ENCODE measurements around the gene CCNB2. TPM values are rescaled to one million over a fixed set of nuclear protein-coding genes. Genes with fewer than 3 reads are reported as not detected.

CCNB2 gene
- total RNA-seq, 1 experiment from 2014 or later: 129 TPM

DNA sequence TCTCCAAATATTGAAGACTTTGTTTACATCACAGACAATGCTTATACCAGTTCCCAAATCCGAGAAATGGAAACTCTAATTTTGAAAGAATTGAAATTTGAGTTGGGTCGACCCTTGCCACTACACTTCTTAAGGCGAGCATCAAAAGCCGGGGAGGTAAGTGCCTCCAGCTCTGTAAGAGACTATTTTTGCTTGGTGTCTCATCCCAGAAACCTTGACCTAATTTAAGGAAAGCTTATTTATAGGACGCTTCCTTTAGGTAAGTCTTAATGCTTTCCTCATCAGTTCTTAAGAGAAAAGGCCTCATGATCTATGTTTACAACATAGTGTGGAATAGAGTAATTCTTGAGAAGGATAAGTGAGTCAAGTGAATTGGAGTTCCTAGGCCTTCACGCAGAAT lies 11.8 kb downstream of the CCNB2 start:
- Histone ChIP-seq H3K36me3 (ENCODE audit: insufficient read depth, low read length, poor library complexity, severe bottlenecking) (peaks cover 90% of the 10 kb centered on the region), H3K4me1 (ENCODE audit: insufficient read depth, low read length, poor library complexity, severe bottlenecking) (no peaks in the 10 kb centered on the region), H3K27ac (ENCODE audit: low read depth, low read length, poor library complexity, severe bottlenecking) (no peak overlapping the region), H3K9me3 (ENCODE audit: low read depth, low read length, poor library complexity, severe bottlenecking) (no peaks in the 10 kb centered on the region), H3K4me3 (ENCODE audit: low read depth, low read length, poor library complexity, severe bottlenecking) (no peak overlapping the region), H3K27me3 (replicated peaks; ENCODE audit: insufficient read depth, low read depth, low read length, poor library complexity) (no peaks in the 10 kb centered on the region)
- no peak for DNase-seq (ENCODE audit: low spot score)
- no TSS peak for BruUV-seq (replicated peaks)
- ChIA-PET CTCF (no interaction called here), POLR2A (ENCODE audit: low non-redundant PET) (no interaction called here)
- intact Hi-C loops (cut with micrococcal nuclease; ENCODE audit: unreplicated experiment): no loop called here
- TF ChIP-seq EZH2 (IDR thresholded peaks at IDR 0.05; ENCODE audit: borderline replicate concordance, low read depth, low read length, poor library complexity, severe bottlenecking): no peak
- TF ChIP-seq, protein P1, sequence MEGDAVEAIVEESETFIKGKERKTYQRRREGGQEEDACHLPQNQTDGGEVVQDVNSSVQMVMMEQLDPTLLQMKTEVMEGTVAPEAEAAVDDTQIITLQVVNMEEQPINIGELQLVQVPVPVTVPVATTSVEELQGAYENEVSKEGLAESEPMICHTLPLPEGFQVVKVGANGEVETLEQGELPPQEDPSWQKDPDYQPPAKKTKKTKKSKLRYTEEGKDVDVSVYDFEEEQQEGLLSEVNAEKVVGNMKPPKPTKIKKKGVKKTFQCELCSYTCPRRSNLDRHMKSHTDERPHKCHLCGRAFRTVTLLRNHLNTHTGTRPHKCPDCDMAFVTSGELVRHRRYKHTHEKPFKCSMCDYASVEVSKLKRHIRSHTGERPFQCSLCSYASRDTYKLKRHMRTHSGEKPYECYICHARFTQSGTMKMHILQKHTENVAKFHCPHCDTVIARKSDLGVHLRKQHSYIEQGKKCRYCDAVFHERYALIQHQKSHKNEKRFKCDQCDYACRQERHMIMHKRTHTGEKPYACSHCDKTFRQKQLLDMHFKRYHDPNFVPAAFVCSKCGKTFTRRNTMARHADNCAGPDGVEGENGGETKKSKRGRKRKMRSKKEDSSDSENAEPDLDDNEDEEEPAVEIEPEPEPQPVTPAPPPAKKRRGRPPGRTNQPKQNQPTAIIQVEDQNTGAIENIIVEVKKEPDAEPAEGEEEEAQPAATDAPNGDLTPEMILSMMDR (conservative IDR thresholded peaks at IDR 0.05; ENCODE audit: low read depth, low read length): no peak

GRCh38 chr15:59119625-59120024 lies 14.7 kb downstream of the CCNB2 start:
- DNase-seq (ENCODE audit: low spot score): no peak
- Histone ChIP-seq H3K4me3 (ENCODE audit: low read depth, low read length, poor library complexity, severe bottlenecking) (no peak overlapping the region), H3K27me3 (replicated peaks; ENCODE audit: insufficient read depth, low read depth, low read length, poor library complexity) (no peaks in the 10 kb centered on the region), H3K27ac (ENCODE audit: low read depth, low read length, poor library complexity, severe bottlenecking) (no peak overlapping the region), H3K36me3 (ENCODE audit: insufficient read depth, low read length, poor library complexity, severe bottlenecking) (peaks cover 89% of the 10 kb centered on the region), H3K4me1 (ENCODE audit: insufficient read depth, low read length, poor library complexity, severe bottlenecking) (no peaks in the 10 kb centered on the region), H3K9me3 (ENCODE audit: low read depth, low read length, poor library complexity, severe bottlenecking) (no peaks in the 10 kb centered on the region)
- TF ChIP-seq, protein P1 (conservative IDR thresholded peaks at IDR 0.05; ENCODE audit: low read depth, low read length): no peak
- TF ChIP-seq EZH2 (IDR thresholded peaks at IDR 0.05; ENCODE audit: borderline replicate concordance, low read depth, low read length, poor library complexity, severe bottlenecking): no peak
- ChIA-PET POLR2A (ENCODE audit: low non-redundant PET) (no interaction called here), CTCF (no interaction called here)
- intact Hi-C loops (cut with micrococcal nuclease; ENCODE audit: unreplicated experiment): no loop called here
- BruUV-seq (replicated peaks): no TSS peak

DNA sequence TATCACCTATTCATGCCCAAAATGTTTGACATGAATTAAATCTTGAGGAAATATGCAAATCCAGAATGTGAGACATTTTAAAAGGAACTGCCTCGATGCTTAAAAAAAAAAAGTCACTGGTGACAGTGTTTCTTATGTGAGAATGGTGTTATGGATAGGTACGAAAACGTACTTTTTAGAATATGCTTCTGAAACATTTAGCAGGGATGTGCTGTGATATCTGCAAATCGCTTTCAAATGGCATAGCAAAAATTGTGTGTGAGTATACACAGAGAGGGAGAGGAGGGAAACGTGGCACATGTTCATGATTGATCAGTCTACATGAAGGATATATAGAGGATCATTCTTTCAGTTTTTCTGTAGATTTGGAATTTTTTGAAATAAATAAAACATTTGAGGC lies 16.0 kb downstream of the CCNB2 start:
- POLR2A ChIA-PET (ENCODE audit: low non-redundant PET): no interaction called here

More for the DNA sequence above, 16.0 kb downstream of the CCNB2 start:
- no peaks in the 10 kb centered on the region for H3K27me3 ChIP-seq (replicated peaks; ENCODE audit: insufficient read depth, low read depth, low read length, poor library complexity)
- BruUV-seq (replicated peaks): no TSS peak
- H3K4me3 ChIP-seq (ENCODE audit: low read depth, low read length, poor library complexity, severe bottlenecking): no peak overlapping the region
- no peak for DNase-seq (ENCODE audit: low spot score)
- H3K27ac ChIP-seq (ENCODE audit: low read depth, low read length, poor library complexity, severe bottlenecking): no peak overlapping the region
- no peaks in the 10 kb centered on the region for H3K4me1 ChIP-seq (ENCODE audit: insufficient read depth, low read length, poor library complexity, severe bottlenecking)
- peaks cover 88% of the 10 kb centered on the region for H3K36me3 ChIP-seq (ENCODE audit: insufficient read depth, low read length, poor library complexity, severe bottlenecking)
- TF ChIP-seq, protein P1 (conservative IDR thresholded peaks at IDR 0.05; ENCODE audit: low read depth, low read length): no peak
- TF ChIP-seq EZH2 (IDR thresholded peaks at IDR 0.05; ENCODE audit: borderline replicate concordance, low read depth, low read length, poor library complexity, severe bottlenecking): no peak
- intact Hi-C loops (cut with micrococcal nuclease; ENCODE audit: unreplicated experiment): no loop called here
- CTCF ChIA-PET: no interaction called here
- H3K9me3 ChIP-seq (ENCODE audit: low read depth, low read length, poor library complexity, severe bottlenecking): no peaks in the 10 kb centered on the region
